Measurements from ENCODE around the gene LARGE1.

DNA sequence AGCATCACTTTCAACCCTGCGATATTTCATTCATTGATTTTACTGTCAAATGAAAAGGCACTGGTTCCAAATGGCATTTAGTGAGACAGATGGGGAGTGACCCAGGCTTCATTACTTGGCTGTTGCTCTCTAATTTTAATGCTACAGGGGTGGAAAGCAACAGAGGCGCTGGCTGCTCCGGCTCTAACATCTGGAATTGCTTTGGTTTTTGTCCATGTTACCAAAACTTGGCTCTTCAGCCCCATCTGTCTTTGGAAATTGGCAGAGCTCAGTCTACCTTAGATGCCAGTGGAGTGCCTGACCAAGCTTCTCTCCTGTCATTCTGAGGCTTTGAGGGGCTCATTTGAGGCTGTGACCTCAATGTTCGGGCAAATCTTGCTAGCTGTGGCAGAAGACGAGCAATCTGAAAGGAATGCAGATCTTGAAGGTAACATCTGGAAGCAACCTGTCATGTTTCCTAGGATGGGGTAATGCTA is 452.6 kb downstream of the LARGE1 start:
- TF ChIP-seq CTCF (conservative IDR thresholded peaks at IDR 0.05; ENCODE audit: low read depth, low read length) (no peak), EZH2phosphoT487 (IDR thresholded peaks at IDR 0.05; ENCODE audit: borderline replicate concordance, low read length) (no peak), EZH2 (IDR thresholded peaks at IDR 0.05; ENCODE audit: low read length, unreplicated experiment) (no peak)
